GM18868 (cell line): ENCODE measurements around the gene PDE4D.
"Not testable (repeated sequence)": the region's sequence is repeated elsewhere in the genome, so short reads cannot be mapped to it uniquely, and the experiment has no call there.

Experiments used
- ATAC-seq: cut with Tn5 transposase; IDR thresholded peaks from one replicate; pipeline ENCODE4 v1.9.1; 2021; ENCODE audit warnings: mild to moderate bottlenecking, moderate library complexity; ENCODE audit not compliant: unreplicated experiment

The PDE4D gene

DNA sequence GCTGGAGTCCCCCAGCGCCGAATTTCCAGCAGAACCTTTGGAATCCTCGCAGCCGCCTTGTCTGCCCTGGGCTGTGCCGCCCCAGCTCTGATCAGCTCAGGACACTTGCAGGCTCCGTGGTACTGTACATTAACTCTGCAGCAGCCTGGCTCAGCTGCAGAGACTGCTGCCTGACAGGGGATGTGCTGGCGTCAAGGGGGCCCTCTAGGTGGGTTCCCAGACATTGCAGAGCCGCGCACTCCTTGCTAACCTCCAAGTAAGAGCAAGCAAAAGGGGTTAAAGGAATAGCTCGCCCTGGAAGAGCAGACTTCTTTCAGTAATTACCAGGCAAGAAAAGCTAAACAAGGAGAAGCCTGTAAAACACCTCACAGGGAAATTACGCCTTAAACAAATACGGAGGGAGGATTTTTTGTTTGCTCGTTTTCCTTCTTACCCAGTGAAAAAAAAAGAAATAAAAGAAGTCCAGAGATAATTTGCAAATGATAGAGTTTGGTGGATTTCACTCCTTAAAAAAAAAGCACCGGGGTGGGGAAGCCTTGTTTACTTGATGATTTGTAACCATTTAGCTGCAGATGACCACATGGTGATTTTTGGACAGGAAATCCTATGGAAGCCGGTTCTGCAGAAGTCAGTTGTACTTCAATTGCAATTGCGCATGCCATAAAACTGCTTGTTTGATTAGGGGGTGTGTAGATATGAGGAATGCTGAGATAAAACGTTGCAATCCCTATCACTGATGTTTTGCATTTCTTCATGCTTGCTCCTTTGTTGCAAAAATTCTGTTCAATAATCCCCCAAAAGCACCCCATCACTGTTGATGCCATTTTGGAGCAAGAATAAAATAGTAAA lies 305.8 kb downstream of the PDE4D start:
- ATAC-seq = peak; percentile 47

- no peak for ATAC-seq
Observed at GRCh38 chr5:59586841-59587240, 306.7 kb downstream of the PDE4D start.

- no peak for ATAC-seq
Observed at GRCh38 chr5:59584858-59585846, 308.4 kb downstream of the PDE4D start.

DNA sequence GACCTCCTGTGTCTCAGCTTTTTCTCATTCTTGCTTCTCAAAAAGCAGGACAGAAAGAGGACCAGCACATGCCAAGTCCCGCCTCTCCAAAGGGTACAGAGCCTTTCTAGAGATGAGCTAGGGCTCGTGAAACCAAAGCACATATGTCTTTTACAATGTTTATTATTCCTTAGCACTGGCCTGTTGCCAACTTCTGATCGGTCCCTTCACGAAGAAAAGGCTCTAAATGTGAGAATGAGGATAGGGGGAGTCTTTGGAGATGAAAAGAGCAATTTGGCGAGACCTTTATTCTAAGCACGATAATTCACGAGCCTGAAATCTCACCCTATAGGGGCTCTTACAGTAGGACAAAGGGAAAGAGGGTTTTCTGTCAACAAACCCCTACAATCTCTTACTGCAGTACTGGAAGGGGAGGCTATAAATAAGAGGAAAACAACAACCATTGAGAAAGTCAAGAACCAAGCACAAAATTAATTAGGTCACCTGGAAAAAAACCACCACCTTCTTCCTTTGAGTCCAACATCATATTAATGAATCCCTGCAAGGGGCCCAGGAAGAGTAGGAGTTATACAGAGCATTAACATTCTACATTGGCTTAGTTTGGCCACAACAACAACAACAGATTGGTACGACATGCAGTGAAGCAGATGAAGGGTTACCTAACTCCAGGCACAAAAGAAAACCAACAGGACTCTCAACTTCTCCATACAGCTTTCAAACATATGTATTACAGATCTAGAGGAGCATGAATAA lies 309.5 kb downstream of the PDE4D start:
- no peak for ATAC-seq

- no peak for ATAC-seq
Observed at GRCh38 chr5:59583151-59583809, 310.2 kb downstream of the PDE4D start.

- no peak for ATAC-seq
Observed at GRCh38 chr5:59582746-59583145, 310.8 kb downstream of the PDE4D start.

- ATAC-seq = no peak
Observed at GRCh38 chr5:59579824-59580167, 313.7 kb downstream of the PDE4D start.

- ATAC-seq = no peak
Observed at GRCh38 chr5:59579101-59579823, 314.3 kb downstream of the PDE4D start.

- ATAC-seq = no peak
Observed at GRCh38 chr5:59577485-59577884, 316.0 kb downstream of the PDE4D start.

DNA sequence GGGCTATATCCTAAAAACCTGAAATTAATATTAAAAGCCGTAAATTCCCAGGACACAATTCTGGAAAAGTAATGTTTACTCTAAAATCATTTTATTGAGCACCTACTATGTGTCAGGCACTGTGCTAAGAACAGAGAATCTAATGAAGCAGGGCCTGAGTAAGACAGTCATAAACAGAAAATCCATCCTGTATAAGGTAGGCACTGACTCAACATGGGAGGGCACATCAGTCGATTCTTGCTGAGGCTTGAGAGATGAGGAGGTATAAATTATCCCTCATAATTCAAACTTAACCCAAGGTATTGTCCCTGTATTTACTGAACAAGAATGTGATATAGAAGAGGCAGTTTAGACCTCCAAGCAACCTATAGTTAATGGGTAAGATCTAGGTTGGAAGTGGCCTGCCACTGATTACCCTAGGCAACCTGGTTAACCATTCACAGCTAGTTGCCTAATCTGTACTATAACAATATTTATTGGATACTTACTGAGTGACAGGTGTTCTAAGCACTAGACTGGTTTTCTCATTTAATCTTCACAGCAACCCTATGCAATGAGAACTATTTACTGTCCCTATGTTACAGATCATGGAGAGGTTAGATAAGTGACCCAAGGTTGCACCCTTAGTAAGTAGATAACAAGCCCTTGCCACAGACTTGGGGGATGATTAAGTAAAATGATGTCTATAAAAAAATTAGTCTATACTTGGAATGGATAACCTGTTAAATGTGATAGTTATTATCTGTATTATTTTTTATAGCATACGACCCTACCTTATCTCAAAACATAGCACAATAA lies 317.7 kb downstream of the PDE4D start:
- no peak for ATAC-seq

GRCh38 chr5:59573509-59573908 lies 320.0 kb downstream of the PDE4D start:
- not testable (repeated sequence) for ATAC-seq

- ATAC-seq = no peak
Observed at GRCh38 chr5:59571067-59571466, 322.5 kb downstream of the PDE4D start.

GRCh38 chr5:59569608-59570334 lies 323.8 kb downstream of the PDE4D start:
- no peak for ATAC-seq

GRCh38 chr5:59569158-59569557 lies 324.4 kb downstream of the PDE4D start:
- ATAC-seq = no peak

DNA sequence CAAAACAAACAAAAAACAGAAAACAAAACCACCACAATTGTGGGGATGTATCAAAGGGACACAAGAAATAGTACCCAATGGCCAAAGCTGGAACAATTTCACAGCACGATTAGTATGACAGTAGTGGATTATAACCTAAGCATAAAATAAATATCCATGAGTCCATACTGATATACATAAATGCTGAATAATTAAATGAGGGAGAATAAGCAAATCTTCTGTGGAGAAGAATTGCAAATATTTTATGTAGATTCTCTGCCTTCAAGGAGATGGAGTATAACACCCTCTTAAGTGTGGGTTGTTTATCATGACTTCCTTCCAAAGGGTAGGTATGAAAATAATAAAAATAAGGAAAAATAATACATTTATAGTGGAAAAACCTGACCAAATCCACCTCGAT lies 325.4 kb downstream of the PDE4D start:
- no peak for ATAC-seq

DNA sequence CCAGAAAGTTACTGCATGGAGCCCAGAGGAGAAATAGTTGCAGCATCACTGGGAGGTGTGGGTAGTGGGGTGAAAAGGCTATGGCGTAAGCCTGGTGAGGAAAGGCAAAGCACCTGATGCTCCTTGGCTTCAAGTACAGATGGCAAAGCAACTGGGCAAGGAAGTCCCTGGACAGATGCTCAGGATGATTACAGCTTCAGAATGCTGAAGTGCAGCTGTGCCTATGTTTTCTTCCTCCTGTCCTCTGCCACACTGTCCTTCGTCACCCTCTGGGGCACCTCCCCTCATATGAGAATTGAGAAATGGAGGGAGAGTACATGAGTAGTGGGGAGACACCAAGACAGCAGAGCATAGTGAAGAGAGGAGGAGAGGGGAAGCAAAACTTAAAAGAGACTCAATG lies 328.0 kb downstream of the PDE4D start:
- no peak for ATAC-seq

DNA sequence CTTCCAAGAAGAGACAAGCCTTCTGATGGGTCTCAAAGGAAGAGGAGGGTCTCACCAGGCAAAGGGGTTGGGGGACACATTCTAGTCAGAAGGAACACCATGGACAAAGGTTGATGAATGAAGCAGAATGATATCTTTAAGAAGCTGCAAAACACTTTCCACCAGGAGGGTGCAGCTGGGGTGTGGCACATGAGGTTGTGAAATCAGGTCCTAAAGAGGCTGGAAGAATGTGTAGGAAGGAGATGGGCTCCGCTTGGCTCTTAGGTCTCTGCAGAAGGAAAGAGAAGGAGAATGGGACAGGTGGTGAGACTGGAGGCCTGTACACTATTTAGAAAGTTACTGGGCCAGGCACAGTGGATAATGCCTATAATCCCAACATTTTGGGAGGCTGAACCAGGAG lies 328.6 kb downstream of the PDE4D start:
- no peak for ATAC-seq

- peak; percentile 96 for ATAC-seq
Observed at GRCh38 chr5:59562756-59563389, 330.7 kb downstream of the PDE4D start.
